Activated naive CD8-positive, alpha-beta T cell treated with anti-CD3 and anti-CD28 coated beads, Interleukin-2, amount 50 U/mL, for 16 hours (primary cell): Measurements from ENCODE around the gene KLHL8.
"Not testable (repeated sequence)": the region's sequence is repeated elsewhere in the genome, so short reads cannot be mapped to it uniquely, and the experiment has no call there.

Source experiments
- DNase-seq: peaks from one replicate; pipeline ENCODE4 v3.0.0-alpha.2; 2020; ENCODE audit warnings: low read depth, low spot score

KLHL8 gene

GRCh38 chr4:87228262-87228860 lies 7.9 kb upstream of the KLHL8 start:
- no peak for DNase-seq

- no peak for DNase-seq
Measured at GRCh38 chr4:87227751-87228151, 7.3 kb upstream of the KLHL8 start.

- no peak for DNase-seq
Measured at GRCh38 chr4:87225936-87226335, 5.5 kb upstream of the KLHL8 start.

DNA sequence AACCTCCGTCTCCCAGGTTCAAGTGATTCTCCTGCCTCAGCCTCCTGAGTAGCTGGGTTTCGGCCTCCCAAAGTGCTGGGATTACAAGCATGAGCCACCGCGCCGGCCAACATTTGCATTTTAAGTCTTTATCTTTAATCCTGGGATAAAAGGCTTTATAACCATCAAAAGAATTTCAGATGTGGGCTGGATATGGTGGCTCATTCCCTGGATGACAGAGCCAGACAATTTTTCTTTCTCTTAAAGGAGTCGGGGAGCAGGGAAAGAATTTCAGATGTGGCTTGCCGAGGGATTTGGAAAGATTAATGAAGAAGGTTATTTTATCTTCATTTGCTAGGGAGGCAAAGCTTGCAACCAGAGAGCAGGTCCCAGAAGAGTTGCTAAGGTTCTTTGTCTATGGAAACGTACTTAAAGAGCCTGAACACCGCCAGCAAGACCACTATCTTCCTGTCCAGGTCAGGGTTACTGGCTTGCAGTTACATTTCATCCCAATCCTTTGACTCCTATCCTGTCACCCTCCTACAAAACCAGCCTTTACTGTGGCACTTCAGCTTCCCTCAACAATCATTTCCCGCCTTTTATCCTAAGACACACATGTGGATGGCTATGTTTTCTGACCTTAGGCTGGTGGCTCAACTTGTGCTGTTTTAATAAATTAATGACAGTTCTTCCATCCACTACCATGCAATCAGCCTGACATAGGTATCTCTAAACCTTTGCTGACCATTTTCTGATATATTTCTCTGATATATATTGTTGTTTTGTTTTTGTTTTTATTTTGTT lies 3.9 kb upstream of the KLHL8 start:
- no peak for DNase-seq

DNA sequence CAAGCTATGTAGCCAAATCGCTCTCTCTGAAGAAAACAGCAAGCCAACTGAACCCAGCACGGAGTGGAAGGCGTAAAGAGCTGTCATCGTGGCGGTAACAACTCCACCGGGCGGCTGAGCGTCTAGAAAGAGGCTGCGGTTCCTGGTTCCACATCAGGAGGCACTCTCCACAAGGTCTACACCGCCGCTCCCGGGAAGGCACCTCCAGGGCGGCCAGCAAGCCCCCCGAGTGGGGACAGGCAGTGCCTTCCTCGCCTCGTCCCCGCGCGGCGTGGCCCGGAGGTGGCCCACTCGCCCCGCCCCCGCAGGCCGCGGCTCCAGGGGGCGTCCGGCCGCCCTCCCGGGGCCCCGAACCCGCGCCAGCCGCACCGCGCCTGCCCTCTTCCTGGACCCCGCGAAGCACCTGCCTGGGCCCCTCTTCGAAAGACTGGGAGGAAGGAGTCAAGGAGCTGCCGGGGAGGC lies 755 bp downstream of the KLHL8 start:
- DNase-seq, result no peak

- DNase-seq, result not testable (repeated sequence)
Measured at GRCh38 chr4:87217235-87217763, 3.1 kb downstream of the KLHL8 start.

GRCh38 chr4:87216469-87216868 lies 3.9 kb downstream of the KLHL8 start:
- no peak for DNase-seq

DNA sequence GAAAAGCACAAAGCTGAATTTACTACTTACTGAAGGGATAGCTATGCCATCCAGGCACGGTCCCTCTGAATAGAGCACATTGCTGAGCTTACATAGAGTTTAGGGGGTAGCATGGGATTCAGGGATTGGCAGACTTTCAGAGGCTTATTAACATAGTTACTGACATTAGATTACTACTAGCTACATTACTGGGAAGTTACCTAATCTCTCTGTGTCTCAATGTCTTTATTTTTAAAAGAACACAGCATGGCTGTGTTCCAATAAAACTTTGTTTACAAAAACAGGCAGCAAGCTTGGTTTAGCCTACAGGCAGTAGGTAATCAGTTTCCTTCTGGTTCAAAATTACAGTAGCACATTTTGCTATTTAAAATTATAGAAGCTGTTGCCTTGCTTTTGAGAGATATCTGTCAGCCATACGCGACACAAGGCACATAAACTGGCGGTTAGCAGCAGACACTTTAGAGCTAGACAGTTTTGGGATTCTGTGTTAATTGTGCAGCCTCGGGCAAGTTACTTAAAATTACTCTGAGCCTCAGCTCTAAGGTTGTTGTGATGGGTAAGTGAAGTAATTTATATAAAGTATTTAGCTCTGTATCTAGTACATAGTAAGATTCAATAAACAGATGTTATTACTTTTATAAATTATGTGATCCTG lies 6.9 kb downstream of the KLHL8 start:
- no peak for DNase-seq

GRCh38 chr4:87211249-87211952 lies 9.0 kb downstream of the KLHL8 start:
- DNase-seq, result no peak

GRCh38 chr4:87209696-87210095 lies 10.7 kb downstream of the KLHL8 start:
- no peak for DNase-seq

GRCh38 chr4:87209182-87209581 lies 11.2 kb downstream of the KLHL8 start:
- DNase-seq, result no peak

DNA sequence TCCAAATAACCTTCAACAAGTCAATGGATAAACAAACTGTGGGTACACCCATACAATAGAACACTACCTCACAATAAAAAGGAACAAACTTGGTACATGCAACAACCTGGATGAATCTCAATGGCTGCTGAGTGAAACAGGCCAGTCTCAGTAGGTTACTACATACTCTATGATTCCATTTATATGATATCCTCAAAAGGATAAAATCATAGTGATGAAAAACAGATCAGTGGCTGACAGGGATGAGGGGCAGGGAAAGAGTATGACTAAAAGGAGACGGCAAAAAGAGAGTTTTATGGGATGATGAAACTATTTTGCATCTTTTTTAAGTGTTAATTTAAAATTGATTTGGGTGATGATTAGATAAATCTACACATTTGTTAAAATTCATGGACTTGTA lies 15.9 kb downstream of the KLHL8 start:
- DNase-seq, result no peak

GRCh38 chr4:87196927-87197326 lies 23.5 kb downstream of the KLHL8 start:
- no peak for DNase-seq

DNA sequence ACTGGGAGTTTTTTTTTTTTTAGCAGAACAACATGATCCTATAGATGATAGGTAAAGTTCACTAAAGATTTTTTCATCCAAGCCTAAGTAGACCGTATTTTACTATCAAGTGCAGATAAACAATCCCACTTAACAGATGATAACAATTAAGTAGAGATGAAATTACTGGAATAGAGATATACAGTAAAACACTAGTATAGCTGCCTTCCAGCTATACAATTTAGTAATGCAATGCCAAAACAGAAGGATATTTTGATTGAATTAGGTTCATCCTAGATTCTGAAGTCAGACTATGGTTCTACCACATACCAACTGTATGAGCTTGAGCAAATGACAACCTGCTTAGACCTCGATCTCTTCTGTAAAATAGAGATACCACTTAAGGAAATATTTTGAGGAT lies 24.3 kb downstream of the KLHL8 start:
- DNase-seq, result no peak

DNA sequence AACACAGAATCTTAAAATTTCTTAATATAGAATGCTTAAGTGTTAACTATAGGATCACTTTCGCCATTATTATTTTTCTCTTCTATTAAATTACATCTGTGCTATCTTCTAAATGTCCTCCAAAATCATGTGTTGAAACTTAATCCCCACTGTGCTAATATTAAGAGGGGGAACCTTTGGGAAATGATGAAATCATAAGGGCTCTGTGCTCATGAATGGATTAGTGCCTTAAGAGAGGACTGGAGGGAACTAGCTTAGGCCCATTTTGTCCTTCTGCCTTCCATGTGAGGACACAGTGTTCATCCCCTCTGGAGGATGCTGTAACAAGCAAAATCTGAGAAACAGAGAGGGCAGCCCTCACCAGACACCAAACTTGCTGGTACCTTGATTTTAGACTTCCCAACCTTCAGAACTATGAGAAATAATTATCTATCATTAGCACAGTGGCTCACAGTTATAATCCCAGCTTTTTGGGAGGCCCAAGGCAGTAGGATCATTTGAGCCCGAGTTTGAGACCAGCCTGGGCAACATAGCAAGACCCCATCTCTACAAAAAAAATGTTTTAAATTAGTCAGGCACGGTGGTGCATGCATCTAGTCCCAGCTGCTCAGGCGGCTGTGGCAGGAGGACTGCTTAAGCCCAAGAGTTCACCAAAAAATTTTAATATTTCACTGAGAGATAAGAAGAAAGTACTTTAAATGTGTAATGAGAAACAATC lies 26.3 kb downstream of the KLHL8 start:
- no peak for DNase-seq

- DNase-seq, result no peak
Measured at GRCh38 chr4:87192145-87192919, 28.1 kb downstream of the KLHL8 start.

- no peak for DNase-seq
Measured at GRCh38 chr4:87188932-87189331, 31.5 kb downstream of the KLHL8 start.

DNA sequence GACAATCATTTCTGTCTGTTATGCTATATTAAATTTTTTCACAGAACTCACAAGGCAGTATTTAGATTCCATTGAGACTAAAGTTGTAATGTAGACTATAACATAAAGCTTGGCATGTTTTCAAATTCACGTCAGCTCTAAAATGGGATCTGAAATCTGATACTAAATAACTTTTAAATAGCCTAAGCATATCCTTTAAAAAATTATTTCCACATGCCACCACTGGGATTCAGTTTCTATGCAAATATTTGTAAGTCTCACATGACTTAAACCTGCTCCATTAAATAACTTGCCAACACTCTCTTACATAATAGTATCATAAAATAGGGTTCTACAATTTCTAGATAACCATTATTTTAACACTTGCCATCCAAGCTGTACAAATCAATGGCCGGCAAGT lies 32.4 kb downstream of the KLHL8 start:
- no peak for DNase-seq

DNA sequence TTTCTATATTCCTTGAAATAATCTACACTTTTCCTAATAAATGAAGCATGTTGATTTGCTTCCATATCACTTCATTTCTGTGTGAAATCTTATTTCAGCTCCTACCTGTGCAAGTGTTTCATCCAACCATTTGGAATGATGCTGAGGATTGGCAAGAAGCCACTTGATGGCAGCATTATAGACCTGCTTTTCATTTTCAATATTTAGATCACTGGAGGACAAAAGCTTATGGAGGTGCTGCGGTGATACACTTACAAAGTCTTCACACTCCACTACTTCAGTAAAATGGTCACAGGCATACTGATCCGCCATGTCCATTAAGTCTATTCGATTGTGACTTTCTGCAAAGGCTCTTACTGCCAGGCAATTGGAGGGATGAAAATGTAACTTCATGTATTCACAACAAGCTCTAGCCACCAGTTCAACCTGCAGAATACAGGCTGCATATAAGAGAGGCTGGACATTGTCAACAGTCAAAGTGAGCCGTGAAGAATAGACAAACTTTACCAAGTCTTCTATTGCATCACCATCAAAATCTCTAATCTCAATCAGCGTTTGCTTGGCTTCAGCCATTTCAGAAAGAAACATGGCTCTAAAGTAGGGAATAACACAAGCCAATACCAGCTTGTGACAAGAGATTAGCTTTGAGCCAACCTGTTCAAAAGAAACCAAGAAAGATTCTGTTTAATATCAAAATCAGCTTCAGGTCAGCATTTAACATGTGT lies 35.1 kb downstream of the KLHL8 start:
- no peak for DNase-seq

DNA sequence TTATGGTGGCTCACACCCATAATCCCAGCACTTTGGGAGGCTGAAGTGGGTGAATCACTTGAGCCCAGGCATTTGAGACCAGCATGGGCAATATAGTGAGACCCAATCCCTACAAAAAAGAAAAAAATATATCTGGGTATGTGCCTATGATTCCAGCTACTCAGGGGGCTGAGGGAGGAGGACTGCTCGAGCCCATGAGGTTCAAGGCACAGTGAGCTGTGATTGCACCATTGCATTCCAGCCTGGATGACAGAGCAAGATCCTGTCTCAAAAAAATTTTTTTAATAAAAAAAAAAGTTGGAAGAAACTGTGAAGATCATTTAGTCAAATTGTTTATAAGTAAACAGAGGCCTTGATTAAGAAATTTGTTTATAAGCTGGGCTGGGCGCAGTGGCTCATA lies 39.7 kb downstream of the KLHL8 start:
- no peak for DNase-seq
